22Rv1 (cell line): ENCODE data around the gene WDR5.

Source experiments
- CTCF ChIP-seq: fragments of 450-650 bp; IDR thresholded peaks from 2 replicates; pipeline ENCODE4 v1.5.1; 2017; ENCODE audit warnings: mild to moderate bottlenecking
- ZFX ChIP-seq: fragments of 450-650 bp; IDR thresholded peaks from 2 replicates; pipeline ENCODE4 v1.6.1; 2017; ENCODE audit warnings: antibody characterized with exemption, borderline replicate concordance

DNA sequence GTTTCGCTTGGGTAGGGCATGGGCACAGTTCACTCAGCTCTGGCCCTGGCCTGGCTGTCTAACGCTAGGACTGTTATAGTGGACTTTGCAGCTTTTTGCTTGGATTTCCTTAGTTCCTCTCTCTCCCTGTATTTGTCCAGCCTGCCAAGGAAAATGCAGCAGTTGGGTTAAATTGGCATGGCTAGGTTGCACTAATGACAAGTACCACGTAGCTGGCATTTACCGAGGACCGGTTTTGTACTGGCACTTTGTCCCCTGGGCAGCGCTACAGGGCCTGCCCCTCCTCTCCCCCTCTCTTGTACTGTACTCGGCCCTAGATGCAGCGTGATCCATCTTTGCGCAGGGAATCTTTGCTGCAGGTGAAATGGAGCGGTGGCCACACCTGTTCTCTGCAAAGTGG is 2.4 kb downstream of the WDR5 start:
- TF ChIP-seq CTCF (no peak), ZFX (no peak)
